GM19328 (cell line): ENCODE data around the gene LMF1.
"Not testable (repeated sequence)": the region's sequence is repeated elsewhere in the genome, so short reads cannot be mapped to it uniquely, and the experiment has no call there.

Source experiments
- ATAC-seq: cut with Tn5 transposase; IDR thresholded peaks from one replicate; pipeline ENCODE4 v1.9.1; 2021; ENCODE audit warnings: mild to moderate bottlenecking, moderate library complexity; ENCODE audit not compliant: unreplicated experiment

Gene LMF1

DNA sequence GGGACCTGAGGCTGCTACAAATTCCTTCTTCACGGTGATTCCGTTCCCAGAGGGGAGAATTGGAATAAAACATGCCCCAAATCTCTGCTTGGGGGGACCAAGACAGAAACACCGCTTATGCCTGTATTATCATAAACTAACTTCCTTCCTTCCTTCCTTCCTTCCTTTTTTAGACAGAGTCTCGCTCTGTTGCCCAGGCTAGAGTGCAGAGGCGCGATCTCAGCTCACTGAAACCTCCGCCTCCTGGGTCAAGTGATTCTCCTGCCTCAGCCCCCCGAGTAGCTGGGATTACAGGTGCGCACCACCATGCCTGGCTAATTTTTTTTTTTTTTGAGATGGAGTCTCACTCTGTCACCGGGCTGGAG is 150.8 kb downstream of the LMF1 start:
- not testable (repeated sequence) for ATAC-seq

DNA sequence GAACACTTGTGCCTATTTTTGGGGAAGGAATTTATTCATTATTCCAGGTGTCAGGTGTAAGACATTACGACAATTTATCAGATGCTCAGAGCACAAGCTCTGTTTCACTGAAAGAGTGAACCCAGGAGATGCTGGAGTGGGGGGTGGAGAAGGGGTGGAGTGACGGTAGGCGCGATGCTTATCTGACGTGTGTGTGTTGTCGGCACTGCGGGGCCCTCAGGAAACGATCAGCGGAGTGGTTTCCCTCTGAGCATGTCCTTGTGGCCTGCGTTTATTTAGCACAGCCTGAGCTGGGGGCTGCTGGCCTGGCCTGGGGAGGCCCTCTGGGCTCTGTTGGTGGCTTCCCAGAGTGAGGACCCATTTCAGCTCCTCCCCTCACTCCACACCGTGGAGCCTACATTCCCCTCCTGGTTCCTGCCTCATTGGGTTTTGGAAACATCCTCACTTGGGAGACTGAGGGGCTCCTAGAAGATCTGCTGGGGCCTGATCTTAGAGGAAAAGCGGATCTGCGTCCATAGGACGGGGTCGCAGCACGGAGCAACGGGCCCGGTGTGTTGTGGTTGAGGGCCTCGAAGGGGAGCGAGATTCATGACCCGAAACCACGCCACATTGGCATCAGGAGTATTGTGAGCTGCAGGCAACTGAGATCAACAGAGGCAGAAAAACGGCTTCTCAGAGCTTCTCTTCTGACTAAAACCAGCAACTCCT is 151.3 kb downstream of the LMF1 start:
- ATAC-seq = no peak

DNA sequence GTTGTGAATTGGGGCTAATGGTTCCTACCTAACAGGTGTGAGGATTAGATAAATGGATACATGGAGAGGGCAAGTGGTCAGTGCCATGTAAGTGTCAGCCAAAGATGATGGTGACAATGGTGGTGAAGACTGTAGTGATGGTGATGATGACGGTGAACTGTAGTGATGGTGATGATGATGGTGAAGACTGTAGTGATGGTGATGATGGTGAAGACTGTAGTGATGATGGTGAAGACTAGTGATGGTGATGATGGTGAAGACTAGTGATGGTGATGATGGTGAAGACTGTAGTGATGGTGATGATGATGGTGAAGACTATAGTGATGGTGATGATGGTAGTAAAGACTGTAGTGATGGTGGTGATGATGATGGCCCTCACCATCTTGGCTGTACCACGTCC is 152.2 kb downstream of the LMF1 start:
- no peak for ATAC-seq

DNA sequence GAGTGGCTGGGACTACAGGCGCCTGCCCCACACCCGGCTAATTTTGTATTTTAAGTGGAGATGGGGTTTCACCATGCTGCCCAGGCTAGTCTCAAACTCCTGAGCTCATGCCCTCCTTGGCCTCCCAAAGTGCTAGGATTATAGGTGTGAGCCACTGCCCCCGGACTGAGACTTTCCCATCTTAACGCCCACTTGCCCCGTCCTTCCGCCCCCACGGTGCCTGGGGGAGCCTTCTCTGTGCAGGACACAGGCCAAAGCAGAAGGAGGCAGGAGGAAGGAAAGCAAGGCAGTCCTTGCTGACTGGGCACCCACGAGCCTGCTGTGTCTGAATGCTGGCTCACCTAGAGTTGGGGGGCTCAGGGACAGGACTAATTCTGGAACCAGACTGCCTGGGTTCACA is 152.7 kb downstream of the LMF1 start:
- ATAC-seq = no peak

DNA sequence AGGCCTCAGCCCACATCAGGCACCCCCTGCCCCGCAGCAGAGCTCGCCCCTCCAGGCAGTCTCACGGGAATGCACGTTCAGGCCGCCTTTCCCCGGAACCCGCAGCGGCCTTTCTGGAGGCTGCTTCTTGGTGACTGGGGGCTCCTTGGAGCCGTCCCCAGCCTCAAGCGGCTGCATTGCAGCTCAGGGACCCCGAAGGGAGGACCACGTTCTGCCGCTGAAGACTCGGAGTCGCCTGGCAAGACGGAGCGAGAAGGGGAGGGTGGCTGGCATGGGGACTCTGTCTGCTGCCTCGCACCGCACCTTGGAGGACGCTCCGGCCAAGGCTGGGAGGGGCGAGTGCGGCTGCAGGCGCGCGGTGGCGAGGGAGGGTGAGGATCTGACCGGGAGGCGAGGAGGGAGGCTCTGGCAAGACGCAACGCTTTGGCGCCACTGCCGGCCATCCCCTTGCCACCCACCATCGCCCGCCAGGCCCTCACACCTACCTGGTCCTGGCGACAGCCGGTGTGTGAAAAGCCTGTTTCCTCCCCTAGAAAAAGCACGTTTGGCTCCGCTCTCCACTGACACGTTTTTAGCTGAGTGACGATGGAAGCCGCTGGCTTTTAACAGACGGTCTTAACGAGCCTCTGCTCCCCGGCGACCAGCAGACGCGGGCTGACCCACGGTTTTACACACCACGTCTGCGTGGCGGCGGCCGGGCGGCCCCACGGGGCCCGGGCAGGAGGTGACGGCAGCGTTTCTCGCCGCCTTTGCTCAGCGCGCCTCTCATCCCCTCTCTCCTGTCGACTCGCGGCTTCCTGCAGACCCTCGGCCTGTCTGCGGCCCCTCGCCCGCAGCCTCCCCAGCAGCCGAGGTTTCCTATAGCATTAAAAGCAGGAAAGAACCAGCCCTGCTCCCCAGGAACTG is 153.5 kb downstream of the LMF1 start:
- ATAC-seq = no peak

DNA sequence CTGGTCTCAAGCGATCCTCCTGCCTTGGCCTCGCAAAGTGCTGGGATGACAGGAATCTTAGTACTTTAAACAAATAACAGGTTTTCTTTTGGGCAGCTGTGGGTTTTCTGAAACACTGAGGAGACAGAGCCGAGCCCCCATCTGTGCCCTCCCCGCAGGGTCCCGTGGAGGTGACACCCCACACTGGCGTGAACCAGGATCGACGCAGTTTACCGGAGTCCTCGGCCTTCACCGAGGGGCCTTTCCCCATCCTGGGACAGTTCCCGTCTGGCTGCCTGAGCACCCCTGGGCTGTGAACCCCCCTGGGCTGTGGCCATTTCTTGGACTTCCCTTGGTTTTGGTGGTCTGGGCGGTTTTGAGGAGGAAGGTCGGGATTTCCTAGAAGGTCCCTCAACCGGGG is 154.9 kb downstream of the LMF1 start:
- ATAC-seq = no peak

DNA sequence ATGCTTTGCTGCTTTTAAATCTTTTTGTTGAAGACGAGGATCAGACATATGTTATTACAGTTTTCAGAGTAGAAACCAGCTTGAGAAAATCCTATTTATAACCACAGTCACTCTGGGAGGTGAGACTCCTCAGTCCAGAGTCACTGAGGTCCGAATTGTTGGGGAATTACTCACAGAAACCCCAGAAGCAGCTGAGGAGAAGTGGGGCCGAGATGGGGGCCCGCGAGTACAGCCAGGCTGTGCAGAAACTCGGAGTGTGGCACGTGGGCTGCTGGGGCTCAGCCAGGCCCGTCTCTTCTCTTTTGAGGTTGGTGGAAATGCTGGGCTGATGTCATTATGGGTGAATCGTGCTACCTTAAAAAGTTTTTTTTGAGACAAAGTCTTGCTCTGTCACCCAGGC is 155.8 kb downstream of the LMF1 start:
- ATAC-seq = no peak

DNA sequence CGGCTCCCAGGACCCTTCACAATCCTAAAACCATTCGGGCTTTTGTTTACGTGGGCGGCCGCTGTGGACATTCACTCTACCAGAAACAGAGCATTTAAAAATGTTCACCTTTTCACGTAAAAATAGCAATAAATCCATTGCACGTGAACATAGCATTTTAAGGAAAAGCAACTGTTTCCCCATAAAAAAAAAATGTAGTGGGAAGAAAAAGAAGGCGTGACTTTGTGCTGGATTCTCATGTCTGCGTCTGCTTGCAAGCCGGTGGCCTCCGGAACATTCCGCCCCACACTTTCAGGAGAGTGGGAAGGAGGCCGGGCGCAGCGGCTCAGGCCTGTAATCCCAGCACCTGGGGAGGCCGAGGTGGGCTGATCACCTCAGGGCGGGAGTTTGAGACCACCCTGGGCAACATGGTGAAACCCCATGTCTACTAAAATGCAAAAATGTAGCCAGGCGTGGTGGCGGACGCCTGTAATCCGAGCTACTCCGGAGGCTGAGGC is 156.8 kb downstream of the LMF1 start:
- ATAC-seq = no peak

DNA sequence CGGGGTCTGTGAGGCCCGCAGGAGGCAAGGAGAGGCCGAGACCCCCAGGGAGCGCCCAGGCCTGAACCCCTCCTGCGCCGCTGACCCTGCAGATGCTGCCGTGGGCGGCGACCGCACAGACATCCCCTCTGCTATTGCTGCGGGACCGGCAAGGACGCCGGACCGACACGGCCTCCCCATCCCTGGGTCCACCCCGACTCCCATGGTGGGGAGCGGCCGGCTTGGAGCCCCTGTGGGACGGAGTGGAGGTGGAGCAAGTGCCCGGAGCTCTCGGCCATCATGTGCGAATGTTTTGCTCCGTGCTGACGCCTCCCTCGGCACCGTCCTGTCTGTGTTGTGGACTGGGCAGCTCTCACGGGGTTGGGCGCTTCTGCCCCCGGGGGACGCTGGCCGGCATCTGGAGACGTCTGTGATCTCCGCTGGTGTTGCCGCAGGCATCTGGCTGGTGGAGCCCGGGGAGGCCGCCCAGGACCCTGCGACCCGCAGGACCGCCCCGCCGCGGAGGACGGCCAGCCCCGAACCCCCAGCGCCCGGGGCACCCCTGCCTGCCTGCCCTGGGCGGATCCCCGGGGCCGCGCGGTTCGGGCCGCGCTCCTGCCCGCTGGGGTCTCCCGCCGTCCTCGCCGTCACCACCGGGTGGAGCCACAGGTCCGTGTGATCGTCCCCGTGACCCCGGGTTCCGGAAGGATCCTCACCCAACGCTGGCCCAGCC is 157.4 kb downstream of the LMF1 start:
- no peak for ATAC-seq

DNA sequence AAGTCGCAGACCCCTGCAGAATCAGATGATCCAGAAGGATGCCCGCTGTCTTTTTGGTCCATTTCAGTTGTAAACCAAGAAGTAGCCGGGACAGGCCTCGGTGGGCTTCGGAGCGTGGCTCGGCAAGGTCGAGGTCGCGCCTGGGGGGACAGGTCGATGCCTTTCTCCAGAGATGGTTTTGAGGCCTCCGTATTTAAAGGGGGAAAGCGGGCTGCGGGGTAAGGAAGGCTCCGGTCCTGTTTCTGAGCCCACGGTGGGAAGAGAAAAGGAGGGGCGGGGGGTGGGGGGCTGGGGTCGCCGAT is 162.7 kb downstream of the LMF1 start:
- no peak for ATAC-seq

DNA sequence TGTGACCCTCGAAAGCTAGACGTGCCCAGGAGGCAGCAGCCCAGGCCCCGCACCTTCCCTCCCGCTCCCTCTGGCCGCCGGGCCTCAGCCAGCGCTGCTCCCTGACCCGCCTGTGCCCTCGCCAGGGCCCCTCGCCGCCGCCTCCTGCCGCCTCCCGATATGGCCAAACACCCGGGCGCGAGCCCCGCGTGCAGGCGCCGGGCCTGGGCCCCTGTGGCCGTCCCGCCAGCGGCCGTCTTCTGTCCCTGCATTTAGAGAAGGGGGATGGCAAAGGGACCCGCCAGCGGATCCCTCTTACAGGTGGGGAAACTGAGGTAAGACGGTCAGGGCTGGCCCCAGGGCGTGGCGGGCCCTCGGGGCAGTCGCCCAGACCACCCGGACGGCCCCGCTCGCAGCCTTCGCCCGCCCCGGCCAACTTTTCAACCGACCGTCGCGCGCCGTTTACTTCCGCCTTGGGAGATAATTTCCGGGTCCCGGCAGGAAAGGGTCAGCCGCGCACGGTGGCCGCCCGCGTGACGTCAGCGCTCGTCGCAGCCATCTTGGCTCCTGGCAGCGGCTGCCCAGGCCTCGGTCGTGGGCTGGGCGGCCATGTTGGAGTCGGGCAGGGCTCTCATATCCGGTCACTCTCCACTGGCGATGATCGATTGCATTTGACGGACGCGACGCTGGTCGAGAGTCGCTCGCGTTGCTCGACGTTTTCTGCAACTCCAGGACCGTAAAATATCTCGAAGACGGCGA is 163.3 kb downstream of the LMF1 start:
- peak; percentile 89 for ATAC-seq

DNA sequence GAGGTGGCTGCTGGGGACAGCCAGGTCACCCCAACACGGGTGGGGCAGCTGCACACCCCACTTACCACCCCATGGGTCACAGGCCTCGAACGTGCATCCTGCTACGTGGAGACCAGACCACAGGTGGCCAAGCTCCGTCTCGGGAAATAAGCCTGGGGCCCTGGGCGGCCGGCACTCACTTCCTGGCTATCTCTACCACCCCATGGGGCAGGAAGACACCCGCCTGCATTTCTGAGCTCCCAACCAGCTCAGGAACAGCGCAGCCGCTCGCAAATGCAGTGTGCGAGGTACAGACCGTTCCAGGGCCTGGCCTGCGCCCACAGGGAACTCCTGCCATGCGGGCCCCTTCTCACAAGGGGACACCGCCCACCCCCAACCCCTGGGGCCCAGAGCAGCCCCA is 165.3 kb downstream of the LMF1 start:
- ATAC-seq = no peak

DNA sequence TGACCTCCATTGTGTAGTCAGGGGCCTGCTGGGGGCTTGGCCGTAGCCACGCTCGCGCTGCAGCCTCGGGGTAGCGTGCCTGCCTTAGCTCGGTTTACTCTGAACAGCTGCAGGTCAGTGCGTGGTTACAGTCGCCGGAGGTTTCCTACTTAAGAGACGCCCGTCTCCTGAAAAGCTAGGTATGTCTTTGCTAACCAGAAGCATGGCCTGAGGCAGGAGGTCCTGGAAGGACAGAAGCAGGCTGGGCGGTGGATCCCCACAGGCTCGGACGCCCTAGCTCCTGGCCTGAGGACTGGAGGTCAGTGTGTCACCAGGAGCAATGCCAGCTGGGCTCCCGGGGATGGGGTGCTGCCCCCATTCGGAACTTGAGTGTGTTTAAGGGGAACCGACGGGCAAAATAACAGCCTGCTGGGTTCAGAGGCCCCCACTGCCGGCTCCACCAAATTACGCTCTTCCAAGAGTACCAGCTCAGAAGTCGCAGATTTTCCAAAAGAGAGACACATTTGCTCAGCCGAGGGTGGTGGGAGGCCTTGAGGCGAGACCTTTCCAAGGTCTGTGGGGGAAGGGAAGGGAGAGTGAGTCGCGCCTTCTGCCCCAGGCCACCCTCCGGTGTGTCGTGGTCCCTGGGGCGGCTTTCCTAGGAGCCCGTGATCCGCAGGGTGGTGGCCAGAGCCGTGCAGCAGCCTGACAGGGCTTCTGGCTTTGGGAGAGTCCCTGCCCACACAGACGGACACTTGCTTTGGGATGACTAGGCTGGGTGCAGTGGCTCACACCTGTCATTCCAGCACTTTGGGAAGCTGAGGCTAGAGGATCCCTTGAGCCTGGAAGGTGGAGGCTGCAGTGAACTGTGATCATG is 166.4 kb downstream of the LMF1 start:
- no peak for ATAC-seq

DNA sequence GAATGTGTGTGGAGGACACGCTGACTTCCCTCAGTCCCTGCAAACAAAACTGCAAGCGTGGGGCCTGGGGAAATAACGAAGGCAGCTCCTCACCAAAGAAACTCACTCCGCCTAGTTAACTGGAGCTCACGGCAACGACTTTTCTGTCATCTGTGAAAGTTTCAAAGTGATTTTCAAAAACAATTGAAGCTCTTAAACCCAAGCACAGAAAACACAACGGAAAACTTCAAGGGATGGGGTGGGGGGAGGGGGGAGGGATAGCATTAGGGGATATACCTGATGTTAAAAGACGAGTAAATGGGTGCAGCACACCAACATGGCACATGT is 167.1 kb downstream of the LMF1 start:
- no peak for ATAC-seq
